ENCODE data around the gene FYCO1. TPM values are rescaled to one million over a fixed set of nuclear protein-coding genes. Genes with fewer than 3 reads are reported as not detected.
A peak's percentile ranks its signal among the peaks of the same experiment; 100 is the strongest.

Gene FYCO1
- total RNA-seq, 4 donors from 2014 or later, result 35.8 to 51.2 (median 43.8) TPM

- TF ChIP-seq POLR2A (IDR thresholded peaks at IDR 0.05), result no peak
- TF ChIP-seq CTCF (IDR thresholded peaks at IDR 0.05), result no peak
- H3K27ac ChIP-seq, result no peak overlapping the region
- peaks cover 0 to 23% (median 0%) of the 10 kb centered on the region in 3 donors for H3K36me3 ChIP-seq
- H3K4me1 ChIP-seq, result no peaks in the 10 kb centered on the region
- H3K4me3 ChIP-seq, result no peak overlapping the region
- DNase-seq, result no peak
- no peaks in the 10 kb centered on the region for H3K27me3 ChIP-seq
- H3K9me3 ChIP-seq, result no peaks in the 10 kb centered on the region
Observed at GRCh38 chr3:45940004-45940780, 55.4 kb downstream of the FYCO1 start.

- H3K27ac ChIP-seq, result peak overlapping the region in 1 of 4 donors; percentile 14
- H3K9me3 ChIP-seq, result no peaks in the 10 kb centered on the region
- no peak for DNase-seq
- no peaks in the 10 kb centered on the region for H3K4me1 ChIP-seq
- no peaks in the 10 kb centered on the region for H3K27me3 ChIP-seq
- peaks cover 0 to 31% (median 0%) of the 10 kb centered on the region in 3 donors for H3K36me3 ChIP-seq
- no peak for TF ChIP-seq CTCF (IDR thresholded peaks at IDR 0.05)
- no peak for TF ChIP-seq POLR2A (IDR thresholded peaks at IDR 0.05)
- no peak overlapping the region for H3K4me3 ChIP-seq
Observed at GRCh38 chr3:45939341-45939771, 56.3 kb downstream of the FYCO1 start.

GRCh38 chr3:45938864-45939263, 56.8 kb downstream of the FYCO1 start:
- Histone ChIP-seq H3K9me3 (no peaks in the 10 kb centered on the region), H3K27ac (peak overlapping the region in 1 of 4 donors; percentile 14), H3K36me3 (peaks cover 0 to 35% (median 0%) of the 10 kb centered on the region in 3 donors), H3K27me3 (no peaks in the 10 kb centered on the region), H3K4me1 (no peaks in the 10 kb centered on the region), H3K4me3 (no peak overlapping the region)
- TF ChIP-seq POLR2A (IDR thresholded peaks at IDR 0.05), result no peak
- TF ChIP-seq CTCF (IDR thresholded peaks at IDR 0.05), result peak; percentile 82 to 95 (median 91)
- peak; percentile 76 to 97 (median 91) for DNase-seq

- no peak for DNase-seq
- TF ChIP-seq CTCF (IDR thresholded peaks at IDR 0.05) (no peak), POLR2A (IDR thresholded peaks at IDR 0.05) (no peak)
Observed at GRCh38 chr3:45938043-45938435, 57.6 kb downstream of the FYCO1 start.

GRCh38 chr3:45937206-45938042, 58.2 kb downstream of the FYCO1 start:
- no peaks in the 10 kb centered on the region for H3K9me3 ChIP-seq
- H3K27ac ChIP-seq, result no peak overlapping the region
- no peaks in the 10 kb centered on the region for H3K27me3 ChIP-seq
- H3K4me3 ChIP-seq, result no peak overlapping the region
- peaks cover 0 to 47% (median 0%) of the 10 kb centered on the region in 3 donors for H3K36me3 ChIP-seq
- peak in 1 of 3 donors; percentile 18 for DNase-seq
- H3K4me1 ChIP-seq, result no peaks in the 10 kb centered on the region
- TF ChIP-seq CTCF (IDR thresholded peaks at IDR 0.05), result no peak
- TF ChIP-seq POLR2A (IDR thresholded peaks at IDR 0.05), result no peak

More at GRCh38 chr3:45938043-45938435, 57.6 kb downstream of the FYCO1 start:
- H3K9me3 ChIP-seq, result no peaks in the 10 kb centered on the region
- H3K27me3 ChIP-seq, result no peaks in the 10 kb centered on the region
- H3K4me1 ChIP-seq, result no peaks in the 10 kb centered on the region
- no peak overlapping the region for H3K27ac ChIP-seq
- peaks cover 0 to 40% (median 0%) of the 10 kb centered on the region in 3 donors for H3K36me3 ChIP-seq
- no peak overlapping the region for H3K4me3 ChIP-seq

Measured in Peyer's patch (tissue), 4 donors.